ENCODE results near the gene NFIA.

The NFIA gene

DNA sequence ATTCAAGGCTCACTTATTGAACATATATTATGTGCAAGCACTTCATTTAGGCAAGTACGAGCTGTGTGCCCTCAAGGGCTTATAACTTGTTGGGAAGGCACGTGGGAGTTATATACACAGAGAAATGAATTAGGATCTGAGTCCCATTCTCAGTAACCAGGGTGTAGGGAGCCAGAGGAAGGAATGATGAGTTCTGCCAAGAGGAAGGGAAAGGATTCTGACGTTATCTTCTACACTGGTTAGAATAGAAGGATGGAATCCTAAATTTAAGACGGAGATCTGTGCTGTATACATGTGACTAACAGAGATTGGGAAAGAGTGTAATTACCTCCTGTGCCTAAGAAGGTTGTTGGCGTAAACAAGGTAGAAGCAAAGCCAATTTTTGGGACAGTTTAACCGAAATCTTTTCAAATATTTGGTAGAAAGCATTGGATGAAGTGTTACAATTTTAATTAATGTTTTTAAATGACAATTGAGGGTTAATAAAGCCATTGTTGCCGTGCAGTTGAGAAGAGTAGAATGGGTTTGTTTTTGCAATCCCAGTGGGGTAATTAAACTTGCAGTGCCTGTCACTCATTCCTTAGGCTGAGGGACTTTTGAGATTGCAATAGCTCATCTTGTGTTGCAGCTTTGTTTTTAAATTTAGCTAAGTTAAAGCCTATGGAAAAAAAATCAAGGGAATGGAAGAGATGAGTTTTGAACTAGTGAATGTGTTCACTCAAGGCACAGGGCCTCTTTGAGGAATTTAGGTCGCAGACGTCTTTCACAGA lies 177.2 kb downstream of the NFIA start:
- H3K9ac ChIP-seq (ENCODE audit: low read depth, low read length, poor library complexity, severe bottlenecking): no peak overlapping the region

DNA sequence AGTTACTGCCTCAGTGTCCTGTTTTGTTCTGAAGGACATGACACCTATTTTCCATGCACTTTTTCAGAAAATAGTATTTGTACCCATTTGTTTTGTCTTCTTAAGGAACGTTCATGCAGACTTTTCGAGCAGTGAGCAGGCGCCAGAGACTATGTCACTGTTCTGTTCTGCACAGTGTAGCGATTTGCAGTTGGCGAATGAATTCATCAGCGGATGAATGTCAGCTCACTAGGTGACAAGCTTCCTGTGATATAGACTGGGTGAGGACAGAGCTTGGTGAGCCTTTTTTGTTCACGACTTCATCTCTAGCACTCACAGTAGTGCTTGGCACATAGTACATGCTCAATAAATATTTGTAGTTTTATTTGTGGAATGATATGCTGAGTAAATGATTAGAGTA lies 177.8 kb downstream of the NFIA start:
- H3K36me3 ChIP-seq (ENCODE audit: insufficient read depth, low read length): no peaks in the 10 kb centered on the region
- H3K27me3 ChIP-seq (ENCODE audit: insufficient read depth, low read length, poor library complexity, severe bottlenecking): no peaks in the 10 kb centered on the region
- H2AFZ ChIP-seq (ENCODE audit: low read length): no peak overlapping the region
- no peak for TF ChIP-seq EZH2phosphoT487 (IDR thresholded peaks at IDR 0.05; ENCODE audit: borderline replicate concordance)
- TF ChIP-seq, protein P1, sequence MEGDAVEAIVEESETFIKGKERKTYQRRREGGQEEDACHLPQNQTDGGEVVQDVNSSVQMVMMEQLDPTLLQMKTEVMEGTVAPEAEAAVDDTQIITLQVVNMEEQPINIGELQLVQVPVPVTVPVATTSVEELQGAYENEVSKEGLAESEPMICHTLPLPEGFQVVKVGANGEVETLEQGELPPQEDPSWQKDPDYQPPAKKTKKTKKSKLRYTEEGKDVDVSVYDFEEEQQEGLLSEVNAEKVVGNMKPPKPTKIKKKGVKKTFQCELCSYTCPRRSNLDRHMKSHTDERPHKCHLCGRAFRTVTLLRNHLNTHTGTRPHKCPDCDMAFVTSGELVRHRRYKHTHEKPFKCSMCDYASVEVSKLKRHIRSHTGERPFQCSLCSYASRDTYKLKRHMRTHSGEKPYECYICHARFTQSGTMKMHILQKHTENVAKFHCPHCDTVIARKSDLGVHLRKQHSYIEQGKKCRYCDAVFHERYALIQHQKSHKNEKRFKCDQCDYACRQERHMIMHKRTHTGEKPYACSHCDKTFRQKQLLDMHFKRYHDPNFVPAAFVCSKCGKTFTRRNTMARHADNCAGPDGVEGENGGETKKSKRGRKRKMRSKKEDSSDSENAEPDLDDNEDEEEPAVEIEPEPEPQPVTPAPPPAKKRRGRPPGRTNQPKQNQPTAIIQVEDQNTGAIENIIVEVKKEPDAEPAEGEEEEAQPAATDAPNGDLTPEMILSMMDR (conservative IDR thresholded peaks at IDR 0.05; ENCODE audit: low read length): no peak
- H3F3A ChIP-seq (ENCODE audit: low read depth): no peaks in the 10 kb centered on the region
- no peak overlapping the region for H3K9ac ChIP-seq (ENCODE audit: low read depth, low read length, poor library complexity, severe bottlenecking)
- H4K20me1 ChIP-seq (ENCODE audit: insufficient read depth, low read length, poor library complexity, severe bottlenecking): no peaks in the 10 kb centered on the region
- peaks cover 14% of the 10 kb centered on the region for H3K4me1 ChIP-seq (ENCODE audit: insufficient read depth, low read length, poor library complexity, severe bottlenecking)
- H3K4me2 ChIP-seq (ENCODE audit: low read depth, low read length, poor library complexity, severe bottlenecking): no peak overlapping the region
- H3K9me2 ChIP-seq (replicated peaks; ENCODE audit: low read depth, low read length): no peaks in the 10 kb centered on the region
- H3K79me2 ChIP-seq (ENCODE audit: insufficient read depth, low read length): no peaks in the 10 kb centered on the region
- H3K4me3 ChIP-seq (ENCODE audit: low read length, poor library complexity, severe bottlenecking): no peak overlapping the region
- no peaks in the 10 kb centered on the region for H3K9me3 ChIP-seq (ENCODE audit: insufficient read depth, low read depth, low read length)

More for the DNA sequence above, 177.2 kb downstream of the NFIA start:
- no peaks in the 10 kb centered on the region for H4K20me1 ChIP-seq (ENCODE audit: insufficient read depth, low read length, poor library complexity, severe bottlenecking)
- H3K79me2 ChIP-seq (ENCODE audit: insufficient read depth, low read length): no peaks in the 10 kb centered on the region
- H3F3A ChIP-seq (ENCODE audit: low read depth): no peaks in the 10 kb centered on the region
- no peak for TF ChIP-seq EZH2phosphoT487 (IDR thresholded peaks at IDR 0.05; ENCODE audit: borderline replicate concordance)
- TF ChIP-seq, protein P1 (conservative IDR thresholded peaks at IDR 0.05; ENCODE audit: low read length): no peak
- peaks cover 20% of the 10 kb centered on the region for H3K4me1 ChIP-seq (ENCODE audit: insufficient read depth, low read length, poor library complexity, severe bottlenecking)
- no peaks in the 10 kb centered on the region for H3K9me2 ChIP-seq (replicated peaks; ENCODE audit: low read depth, low read length)
- no peaks in the 10 kb centered on the region for H3K27me3 ChIP-seq (ENCODE audit: insufficient read depth, low read length, poor library complexity, severe bottlenecking)
- no peaks in the 10 kb centered on the region for H3K36me3 ChIP-seq (ENCODE audit: insufficient read depth, low read length)
- no peak overlapping the region for H3K4me3 ChIP-seq (ENCODE audit: low read length, poor library complexity, severe bottlenecking)
- no peak overlapping the region for H2AFZ ChIP-seq (ENCODE audit: low read length)
- no peaks in the 10 kb centered on the region for H3K9me3 ChIP-seq (ENCODE audit: insufficient read depth, low read depth, low read length)
- H3K4me2 ChIP-seq (ENCODE audit: low read depth, low read length, poor library complexity, severe bottlenecking): no peak overlapping the region

DNA sequence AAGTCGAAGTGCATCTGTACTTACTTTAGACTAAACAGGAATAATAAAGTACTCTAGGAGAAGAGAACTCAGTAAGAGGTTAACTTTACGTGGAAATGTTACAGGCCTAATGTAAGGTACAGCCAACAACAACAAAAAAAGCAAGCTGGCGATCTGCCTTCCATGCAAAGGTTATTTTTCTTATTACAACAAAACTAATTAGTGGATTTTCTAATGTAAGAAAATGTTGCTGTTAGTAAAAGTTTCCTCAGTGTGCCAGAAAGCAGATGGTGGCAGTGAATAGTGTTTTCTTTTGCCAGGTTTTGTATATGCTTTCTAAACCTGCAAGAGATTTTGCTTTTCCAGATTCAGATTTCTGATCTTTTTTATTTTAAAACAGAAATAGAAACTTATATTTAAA lies 179.2 kb downstream of the NFIA start:
- H3K9me3 ChIP-seq (ENCODE audit: insufficient read depth, low read depth, low read length): no peaks in the 10 kb centered on the region
- H3F3A ChIP-seq (ENCODE audit: low read depth): no peaks in the 10 kb centered on the region
- no peaks in the 10 kb centered on the region for H4K20me1 ChIP-seq (ENCODE audit: insufficient read depth, low read length, poor library complexity, severe bottlenecking)
- no peak for TF ChIP-seq EZH2phosphoT487 (IDR thresholded peaks at IDR 0.05; ENCODE audit: borderline replicate concordance)
- TF ChIP-seq, protein P1 (conservative IDR thresholded peaks at IDR 0.05; ENCODE audit: low read length): no peak
- no peak overlapping the region for H2AFZ ChIP-seq (ENCODE audit: low read length)
- H3K9ac ChIP-seq (ENCODE audit: low read depth, low read length, poor library complexity, severe bottlenecking): no peak overlapping the region
- no peak overlapping the region for H3K4me2 ChIP-seq (ENCODE audit: low read depth, low read length, poor library complexity, severe bottlenecking)
- no peaks in the 10 kb centered on the region for H3K9me2 ChIP-seq (replicated peaks; ENCODE audit: low read depth, low read length)
- peaks cover 3% of the 10 kb centered on the region for H3K4me1 ChIP-seq (ENCODE audit: insufficient read depth, low read length, poor library complexity, severe bottlenecking)
- no peaks in the 10 kb centered on the region for H3K79me2 ChIP-seq (ENCODE audit: insufficient read depth, low read length)
- H3K4me3 ChIP-seq (ENCODE audit: low read length, poor library complexity, severe bottlenecking): no peak overlapping the region
- no peaks in the 10 kb centered on the region for H3K36me3 ChIP-seq (ENCODE audit: insufficient read depth, low read length)
- H3K27me3 ChIP-seq (ENCODE audit: insufficient read depth, low read length, poor library complexity, severe bottlenecking): no peaks in the 10 kb centered on the region

All from Loucy (cell line).